Activated CD8-positive, alpha-beta memory T cell treated with anti-CD3 and anti-CD28 coated beads, Interleukin-2, amount 50 U/mL, for 48 hours (primary cell): Measurements from ENCODE around the gene TSPAN1.
"Not testable (repeated sequence)": the region's sequence is repeated elsewhere in the genome, so short reads cannot be mapped to it uniquely, and the experiment has no call there.

Experiments used
- DNase-seq: peaks from one replicate; pipeline ENCODE4 v3.0.0-alpha.2; 2020

Gene TSPAN1

GRCh38 chr1:46220808-46221207 is 45.9 kb downstream of the TSPAN1 start:
- no peak for DNase-seq

DNA sequence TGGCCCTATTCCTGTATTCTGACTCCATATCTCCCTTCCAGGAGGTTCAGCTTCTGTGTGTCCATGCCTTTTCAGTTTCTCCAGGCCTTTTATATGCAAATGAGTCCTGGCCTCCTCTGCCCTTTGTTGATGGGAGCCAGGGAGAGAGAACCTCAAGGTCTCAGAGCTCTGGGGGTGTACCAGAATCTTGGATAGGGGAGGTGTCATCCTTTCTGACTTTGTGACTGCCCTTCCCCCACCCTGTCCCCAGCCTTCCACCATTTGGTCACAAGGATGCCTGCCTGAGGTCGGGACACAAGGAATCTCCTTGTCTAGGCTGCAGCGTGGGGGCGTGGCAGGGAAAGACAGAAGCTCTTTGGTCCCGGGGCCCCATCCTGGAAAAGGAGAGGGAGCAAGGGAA is 46.9 kb downstream of the TSPAN1 start:
- no peak for DNase-seq

GRCh38 chr1:46223055-46223454 is 48.2 kb downstream of the TSPAN1 start:
- not testable (repeated sequence) for DNase-seq

DNA sequence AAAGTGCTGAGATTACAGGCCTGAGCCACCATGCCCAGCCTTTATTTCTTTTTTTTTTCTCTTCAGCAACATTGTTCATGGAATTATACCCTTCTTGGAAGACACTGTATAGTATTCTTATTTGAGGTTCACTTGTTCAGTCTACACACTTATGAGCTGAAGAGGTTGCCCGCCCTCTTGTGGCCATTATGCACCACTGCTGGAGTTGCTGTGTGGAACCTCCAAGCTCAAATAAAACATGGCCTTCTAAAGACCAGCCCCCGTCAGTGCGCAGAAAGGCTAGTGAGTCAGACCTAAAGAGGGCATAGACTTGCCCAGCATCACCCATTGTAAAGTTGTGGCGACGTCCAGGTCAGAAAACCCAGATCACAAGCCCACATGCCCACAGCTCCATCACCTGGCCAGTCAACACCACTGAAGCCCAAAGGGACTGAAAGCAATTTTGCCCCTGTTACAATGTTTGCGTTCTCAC is 48.6 kb downstream of the TSPAN1 start:
- DNase-seq = peak; percentile 70

DNA sequence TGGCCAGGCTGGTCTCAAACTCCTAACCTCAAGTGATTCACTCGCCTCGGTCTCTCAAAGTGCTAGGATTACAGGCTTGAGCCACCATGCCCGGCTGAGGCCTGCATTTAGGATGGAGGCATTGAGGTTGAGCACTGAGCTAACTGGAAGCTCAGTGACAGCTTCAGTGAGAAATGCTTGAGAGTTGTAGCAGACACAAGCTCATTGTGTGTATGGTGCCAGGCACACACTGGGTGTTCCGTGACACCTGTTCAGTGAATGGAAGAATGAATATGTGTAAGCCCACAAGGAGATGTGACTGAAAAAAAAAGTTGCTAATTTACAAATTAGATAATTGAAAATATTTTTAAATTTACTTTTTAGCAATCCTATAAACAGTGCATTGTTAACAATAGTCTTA is 50.1 kb downstream of the TSPAN1 start:
- DNase-seq = no peak

DNA sequence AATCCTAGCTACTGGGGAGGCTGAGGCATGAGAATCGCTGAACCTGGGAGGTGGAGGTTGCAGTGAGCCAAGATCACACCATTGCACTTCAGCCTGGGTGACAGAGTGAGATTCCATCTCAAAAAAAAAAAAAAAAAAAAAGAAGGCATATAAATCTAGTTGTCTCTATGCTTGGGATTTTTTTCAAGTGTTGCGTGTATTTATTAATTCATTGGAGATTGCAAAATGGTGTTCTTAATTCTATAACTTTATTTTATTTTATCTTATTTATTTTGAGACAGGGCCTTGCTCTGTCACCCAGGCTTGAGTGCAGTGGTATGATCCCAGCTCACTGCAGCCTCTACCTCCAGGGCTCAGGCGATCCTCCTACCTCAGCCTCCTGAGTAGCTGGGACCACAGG is 56.3 kb downstream of the TSPAN1 start:
- not testable (repeated sequence) for DNase-seq
